HTR-8/SVneo (cell line): ENCODE data around the gene SLC9A7.
"Not testable (repeated sequence)": the region's sequence is repeated elsewhere in the genome, so short reads cannot be mapped to it uniquely, and the experiment has no call there.

ENCODE experiments used
- DNase-seq: peaks from one replicate; pipeline ENCODE4 v3.0.0; 2011; ENCODE audit warnings: low spot score, mixed read lengths; ENCODE audit not compliant: insufficient read length
- FAIRE-seq: peaks from 2 replicates; lab custom pipeline; 2011; peaks lifted over from hg19 to GRCh38; lab: Jason Lieb, UNC

SLC9A7 gene

DNA sequence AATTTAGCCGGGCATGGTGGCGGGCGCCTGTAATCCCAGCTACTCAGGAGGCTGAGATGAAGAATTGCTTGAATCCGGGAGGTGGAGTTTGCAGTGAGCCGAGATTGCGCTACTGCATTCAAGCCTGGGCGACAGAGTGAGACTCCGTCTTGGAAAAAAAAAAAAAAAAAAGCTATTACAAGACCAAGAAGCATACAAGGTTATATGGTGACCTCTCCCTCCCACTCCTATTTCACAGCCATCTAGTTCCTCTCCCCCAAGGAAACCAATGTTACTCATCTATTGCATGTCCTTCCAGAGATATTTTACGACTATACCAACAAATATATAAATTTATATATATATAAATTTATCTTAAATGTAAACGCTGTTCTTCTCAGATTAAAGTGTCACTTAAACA is 3.2 kb downstream of the SLC9A7 start:
- DNase-seq (no peak), FAIRE-seq (no peak)

DNA sequence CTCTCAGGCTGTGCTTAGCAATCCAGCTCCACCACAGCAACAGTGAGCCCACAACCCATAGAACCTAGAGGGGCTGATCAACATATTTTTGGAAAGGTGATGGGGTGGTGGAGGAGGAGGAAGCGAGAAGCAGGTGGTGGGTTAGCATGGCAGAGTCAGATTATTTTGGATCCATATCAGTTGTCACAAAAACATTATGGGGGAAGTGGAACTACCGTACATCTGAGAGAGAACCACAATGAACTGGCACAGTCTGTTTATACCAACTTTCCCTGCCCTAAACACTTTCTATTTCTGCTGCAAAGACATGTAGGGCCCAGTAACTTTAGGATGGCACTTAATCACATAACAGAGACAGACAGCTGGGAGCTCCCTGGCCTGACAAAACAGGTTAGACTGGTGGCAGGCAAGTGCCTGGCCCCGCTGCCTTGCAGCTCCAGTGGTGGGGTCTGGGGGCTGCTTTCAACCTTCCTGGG is 4.3 kb downstream of the SLC9A7 start:
- DNase-seq (no peak), FAIRE-seq (no peak)

DNA sequence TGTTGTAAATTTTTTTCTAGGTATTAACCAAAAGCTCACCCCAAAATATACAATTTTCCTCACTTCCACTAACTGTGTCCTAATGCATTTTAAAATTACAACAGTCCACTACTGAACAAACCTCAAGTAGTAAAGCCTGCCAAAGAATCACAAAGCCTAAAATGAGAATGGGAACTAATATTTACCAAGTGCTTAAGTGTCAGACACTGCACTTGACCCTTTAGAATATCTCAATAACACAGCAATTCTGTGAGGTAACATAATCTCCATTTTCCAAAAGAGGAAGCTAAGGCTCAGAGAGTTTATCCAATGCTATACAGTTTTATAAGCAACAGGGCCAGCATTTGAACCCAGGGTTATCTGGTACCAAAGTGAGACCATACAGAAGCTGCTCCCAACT is 4.9 kb downstream of the SLC9A7 start:
- FAIRE-seq (no peak), DNase-seq (no peak)

DNA sequence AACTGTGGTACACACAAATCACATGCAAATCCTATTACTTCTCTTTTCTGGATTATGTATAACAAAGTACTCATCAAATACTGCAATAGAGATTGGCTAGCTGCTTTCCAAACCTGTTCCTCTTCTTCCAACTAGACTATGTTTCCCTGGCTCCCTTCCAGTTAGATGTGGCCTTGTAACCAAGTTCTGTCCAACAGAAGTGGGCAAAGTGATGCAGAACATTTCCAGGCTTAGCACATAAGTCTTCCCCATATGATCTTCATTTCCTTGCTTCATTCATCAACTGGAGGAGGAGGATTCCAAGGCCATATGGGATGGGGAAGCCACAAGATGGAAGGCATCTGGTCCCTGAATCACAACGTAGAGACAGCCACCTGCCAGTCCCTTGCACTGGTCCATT is 8.0 kb downstream of the SLC9A7 start:
- DNase-seq (no peak), FAIRE-seq (no peak)

DNA sequence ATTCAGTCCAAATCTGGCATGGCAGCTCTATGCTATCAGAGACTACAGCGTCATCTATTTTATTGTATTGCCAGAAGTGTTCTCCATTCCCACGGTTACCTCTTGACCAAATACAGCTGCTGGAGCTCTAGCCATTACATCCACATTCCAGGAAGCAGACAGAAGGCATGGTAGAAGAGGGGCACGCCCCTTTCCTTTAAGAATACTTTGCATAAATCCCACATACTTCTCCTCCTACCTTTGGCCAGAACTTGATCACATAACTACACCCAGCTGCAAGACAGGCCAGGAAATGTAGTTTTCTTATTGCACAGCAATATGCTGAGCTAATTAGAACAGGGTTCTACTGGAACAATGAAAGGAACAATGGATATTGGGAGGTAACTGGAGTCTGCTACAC is 14.9 kb downstream of the SLC9A7 start:
- FAIRE-seq = no peak
- no peak for DNase-seq

DNA sequence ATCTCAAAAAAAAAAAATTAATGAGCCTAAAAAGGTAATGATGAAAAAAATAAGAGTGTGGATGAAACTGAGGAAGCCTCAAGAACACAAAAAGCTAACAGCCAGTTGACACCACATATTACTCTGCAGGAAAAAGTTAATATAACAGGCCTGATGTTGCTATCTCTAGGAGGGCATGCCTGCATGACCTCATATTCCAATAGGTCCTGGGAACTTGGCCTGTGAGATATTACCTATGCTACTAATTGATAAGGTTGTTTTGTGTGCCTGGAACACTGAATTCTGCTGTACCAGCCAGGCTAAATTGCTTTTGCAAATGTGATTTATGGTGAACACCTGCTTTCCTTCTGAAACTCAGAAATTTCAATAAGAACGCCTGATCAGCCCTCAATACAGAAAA is 15.9 kb downstream of the SLC9A7 start:
- no peak for DNase-seq
- no peak for FAIRE-seq

DNA sequence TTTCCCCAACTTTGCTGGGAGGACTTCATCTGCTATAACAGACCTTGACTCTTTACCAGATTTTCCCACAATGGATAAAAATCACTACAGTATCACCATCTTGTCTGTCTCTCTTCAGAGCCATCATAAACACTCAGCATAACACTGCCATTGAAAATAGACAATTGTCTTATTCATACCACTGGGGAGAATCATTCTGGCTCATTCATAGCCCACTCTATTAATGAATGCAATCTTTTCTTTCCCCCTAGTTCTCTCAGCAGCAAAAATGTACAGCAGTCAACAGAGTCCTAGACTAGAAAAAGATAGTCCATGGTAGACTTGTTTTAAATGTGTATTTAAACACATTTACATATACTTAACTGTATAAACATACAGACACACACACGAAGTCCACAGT is 19.2 kb downstream of the SLC9A7 start:
- DNase-seq (no peak), FAIRE-seq (no peak)

DNA sequence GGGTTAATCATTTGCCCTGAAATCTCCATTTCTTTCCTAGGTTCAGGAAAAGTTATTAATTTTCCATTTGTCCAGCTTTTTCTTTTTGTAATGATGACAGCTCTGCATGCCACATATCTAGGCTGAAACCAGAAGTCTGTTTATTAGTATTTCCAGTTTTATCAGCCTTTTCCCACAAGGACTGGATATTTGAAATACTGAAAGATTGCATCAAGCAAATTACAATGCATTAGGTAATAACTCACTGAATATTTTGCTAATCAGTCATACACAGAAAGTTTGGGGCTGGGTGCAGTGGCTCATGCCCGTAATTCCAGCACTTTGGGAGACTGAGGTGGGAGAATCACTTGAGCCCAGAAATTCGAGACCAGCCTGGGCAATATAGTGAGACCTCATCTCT is 21.5 kb downstream of the SLC9A7 start:
- no peak for FAIRE-seq
- DNase-seq = no peak

DNA sequence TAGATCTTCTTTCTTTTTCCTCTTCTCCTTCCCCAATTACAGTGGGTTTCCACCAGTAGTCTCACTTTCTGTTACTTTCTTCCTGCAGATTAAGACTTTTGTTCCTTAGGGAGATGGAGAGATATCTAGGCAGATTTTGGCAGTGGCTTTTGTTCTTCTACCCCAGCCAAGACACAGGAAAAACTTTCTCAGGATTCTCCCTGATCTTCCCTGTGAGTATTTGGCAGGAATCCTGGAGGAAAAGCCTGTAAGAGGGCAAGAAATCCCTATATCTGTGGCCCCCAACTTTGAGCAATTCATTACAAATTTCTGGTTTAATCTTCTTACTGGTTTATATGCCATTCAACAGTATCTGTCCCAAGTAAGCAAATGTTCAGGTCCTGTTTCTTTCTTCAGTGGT is 21.9 kb downstream of the SLC9A7 start:
- no peak for DNase-seq
- FAIRE-seq = no peak

DNA sequence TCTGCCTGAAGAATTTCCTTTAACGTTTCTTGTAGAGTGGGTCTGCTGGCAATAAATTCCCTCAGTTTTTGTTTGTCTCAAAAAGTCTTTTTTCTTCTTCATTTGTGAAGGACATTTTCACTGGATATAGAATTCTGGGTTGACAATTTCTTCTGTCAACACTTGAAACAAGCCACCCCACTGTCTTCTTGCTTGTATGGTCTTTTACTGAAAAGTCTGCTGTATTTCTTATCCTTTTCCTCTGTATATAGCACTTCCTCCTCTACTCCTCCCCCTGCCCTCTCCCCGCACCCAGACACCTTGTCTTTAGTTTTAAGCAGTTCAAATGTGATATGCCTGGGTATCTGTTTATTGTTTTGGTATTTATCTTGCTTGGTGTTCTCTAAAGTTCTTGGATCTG is 23.3 kb downstream of the SLC9A7 start:
- DNase-seq (no peak), FAIRE-seq (no peak)

DNA sequence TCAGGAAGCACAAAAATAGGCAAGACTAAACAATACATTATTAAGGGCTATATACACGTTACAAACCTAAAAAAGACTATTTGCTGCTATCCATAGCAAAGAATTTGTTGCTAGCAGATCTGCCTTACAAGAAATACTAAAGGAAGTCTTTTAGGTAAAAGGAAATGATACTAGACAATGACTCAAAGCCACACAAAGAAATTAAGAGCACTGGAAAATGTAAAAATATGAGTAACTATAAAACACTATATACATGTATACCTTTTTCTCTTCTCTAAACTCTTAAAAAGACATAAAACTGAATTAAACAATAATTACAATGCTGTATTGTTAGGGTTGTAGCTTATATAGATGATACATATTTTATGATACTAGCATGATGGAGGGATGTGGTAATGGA is 25.7 kb downstream of the SLC9A7 start:
- no peak for FAIRE-seq
- DNase-seq = no peak

DNA sequence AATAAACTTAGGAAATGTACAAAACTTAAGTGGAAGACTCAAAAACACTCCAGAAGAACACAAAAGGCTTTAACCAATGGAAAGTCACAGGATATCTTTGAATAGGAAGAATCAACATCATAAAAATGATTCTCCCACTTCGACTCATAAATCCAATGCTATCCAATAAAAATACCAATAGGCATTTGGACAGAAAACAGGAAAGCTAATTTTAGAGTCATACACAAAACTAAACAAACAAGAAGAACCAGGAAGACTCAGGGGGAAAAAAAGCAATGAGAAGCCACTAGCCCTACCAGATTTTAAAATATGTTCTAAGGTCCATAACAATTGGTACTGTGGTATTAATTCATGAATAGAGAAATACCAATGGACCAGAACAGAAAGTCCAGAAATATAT is 28.2 kb downstream of the SLC9A7 start:
- FAIRE-seq (no peak), DNase-seq (no peak)

DNA sequence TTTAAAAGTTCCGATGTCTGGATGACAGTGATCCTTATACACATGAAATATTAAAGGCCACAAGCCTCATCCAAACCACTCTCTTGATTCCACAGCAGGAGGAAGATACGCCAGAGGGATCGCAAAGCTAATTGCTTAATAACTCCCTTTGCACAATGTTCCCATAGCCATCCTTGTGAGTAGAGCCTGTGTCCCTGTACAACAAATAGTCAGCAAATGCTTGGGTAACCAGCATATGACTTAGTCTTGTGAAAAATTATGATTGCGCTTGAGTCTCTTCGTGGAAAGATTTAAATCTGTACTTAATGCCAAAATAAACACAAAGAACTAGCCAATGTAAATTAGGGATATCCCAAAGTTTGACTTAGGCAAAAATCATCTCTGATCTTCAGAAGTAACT is 31.5 kb downstream of the SLC9A7 start:
- DNase-seq (no peak), FAIRE-seq (no peak)

DNA sequence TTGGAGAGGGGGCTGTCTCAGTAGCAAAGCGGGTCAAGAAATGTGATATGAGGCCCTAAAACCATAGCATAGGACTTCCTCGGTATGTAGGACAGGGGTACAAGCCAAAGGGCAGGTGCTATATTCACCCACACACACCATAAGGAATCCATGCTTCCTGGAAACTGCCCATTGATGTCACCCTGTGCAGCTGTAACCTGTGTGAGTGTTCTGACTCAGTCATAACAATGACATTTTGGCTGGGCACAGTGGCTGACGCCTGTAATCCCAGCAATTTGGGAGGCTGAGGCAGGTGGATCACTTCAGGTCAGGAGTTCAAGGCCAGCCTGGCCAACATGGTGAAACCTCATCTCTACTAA is 35.4 kb downstream of the SLC9A7 start:
- not testable (repeated sequence) for FAIRE-seq, DNase-seq

DNA sequence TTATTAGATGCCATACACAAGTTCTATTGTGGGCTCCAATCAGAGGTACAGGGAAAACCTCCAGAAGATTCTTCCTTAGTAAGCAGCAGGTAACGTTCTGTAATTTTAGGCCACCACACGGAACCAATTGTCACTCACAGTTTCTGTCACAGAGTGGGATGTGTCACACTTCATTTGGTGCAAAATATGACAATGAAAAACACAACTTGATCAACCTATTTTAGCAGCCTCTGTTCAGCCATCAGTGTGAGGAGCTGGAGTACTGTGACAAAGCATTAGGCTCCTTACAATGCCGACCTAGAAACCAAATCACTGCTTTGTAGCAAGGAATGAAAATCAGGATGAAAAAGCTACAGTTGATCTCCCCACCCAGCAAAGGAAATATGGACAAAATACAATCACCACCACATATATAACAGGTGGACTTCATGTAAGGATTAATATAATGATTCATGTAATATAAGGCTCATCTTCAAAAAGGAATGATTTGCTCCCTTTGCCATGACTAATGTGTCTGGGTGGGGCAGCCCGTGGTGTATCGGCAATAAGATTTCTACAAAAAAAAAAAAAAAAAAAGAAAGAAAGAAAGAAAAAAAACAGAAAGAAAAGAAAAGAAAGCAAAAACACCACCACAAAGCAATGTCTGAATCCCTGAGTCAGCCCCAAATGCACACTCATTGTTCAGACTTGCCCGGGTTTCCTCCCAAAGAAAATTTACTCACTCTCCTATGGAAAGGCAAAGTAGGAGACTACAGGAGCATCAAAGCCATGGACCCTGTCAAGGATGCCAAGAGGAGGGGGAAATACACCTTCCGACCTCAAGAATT is 36.0 kb downstream of the SLC9A7 start:
- no peak for FAIRE-seq

DNA sequence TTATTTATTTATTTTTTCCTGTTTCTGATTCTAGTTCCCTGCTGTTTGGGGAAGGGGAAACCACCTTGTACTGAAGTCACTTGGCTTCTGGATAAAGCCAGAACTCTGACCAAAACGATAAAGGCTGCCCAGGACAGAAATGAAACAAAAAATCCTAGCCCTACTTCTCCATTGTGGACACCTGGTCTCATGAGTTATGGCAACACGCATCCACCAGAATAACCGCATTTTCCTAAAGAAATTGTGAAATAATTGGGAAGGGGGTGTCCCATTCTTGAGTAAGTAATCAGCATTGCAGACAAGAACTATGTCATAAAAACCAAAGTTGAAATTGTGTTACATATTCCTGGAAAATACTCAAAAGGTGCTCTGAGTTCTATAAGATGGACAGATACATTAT is 42.1 kb downstream of the SLC9A7 start:
- DNase-seq = no peak
- FAIRE-seq = no peak

More for the DNA sequence above, 36.0 kb downstream of the SLC9A7 start:
- DNase-seq = no peak

DNA sequence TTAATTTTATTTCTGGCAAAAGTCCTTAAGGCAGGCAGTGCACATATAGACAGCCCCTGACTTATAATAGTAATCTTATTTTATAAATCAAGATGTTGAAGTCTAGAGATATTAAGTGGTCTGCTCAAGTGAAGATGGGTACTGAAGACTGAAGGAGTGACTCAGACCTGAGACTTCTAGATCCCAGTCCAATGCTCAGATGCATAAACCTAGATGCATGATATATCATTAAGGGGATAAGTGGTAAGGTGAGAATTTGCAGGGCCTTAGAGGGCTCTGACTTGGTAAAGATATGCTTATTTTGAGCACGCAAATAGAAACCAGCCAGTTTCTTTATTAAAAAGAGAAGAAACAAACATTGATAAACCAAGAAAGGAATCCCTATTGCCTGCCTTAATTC is 42.9 kb downstream of the SLC9A7 start:
- FAIRE-seq = no peak
- DNase-seq = no peak

DNA sequence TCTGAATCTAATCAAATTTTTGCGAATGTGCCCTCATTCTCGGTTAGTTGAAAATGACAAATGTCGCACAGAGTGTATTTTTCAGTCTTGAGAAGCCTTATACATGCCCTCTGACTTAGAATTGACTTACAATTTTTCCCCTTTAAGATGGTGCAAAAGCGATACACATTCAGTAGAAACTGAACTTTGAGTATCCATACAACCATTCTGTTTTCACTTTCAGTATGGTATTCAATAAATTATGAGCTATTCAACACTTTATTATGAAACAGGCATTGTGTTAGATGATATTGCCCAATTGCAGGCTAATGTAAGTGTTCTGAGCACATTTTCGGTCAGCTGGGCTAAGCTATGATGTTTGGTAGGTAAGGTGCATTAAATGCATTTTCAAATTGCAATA is 43.4 kb downstream of the SLC9A7 start:
- FAIRE-seq = no peak
- DNase-seq = no peak

DNA sequence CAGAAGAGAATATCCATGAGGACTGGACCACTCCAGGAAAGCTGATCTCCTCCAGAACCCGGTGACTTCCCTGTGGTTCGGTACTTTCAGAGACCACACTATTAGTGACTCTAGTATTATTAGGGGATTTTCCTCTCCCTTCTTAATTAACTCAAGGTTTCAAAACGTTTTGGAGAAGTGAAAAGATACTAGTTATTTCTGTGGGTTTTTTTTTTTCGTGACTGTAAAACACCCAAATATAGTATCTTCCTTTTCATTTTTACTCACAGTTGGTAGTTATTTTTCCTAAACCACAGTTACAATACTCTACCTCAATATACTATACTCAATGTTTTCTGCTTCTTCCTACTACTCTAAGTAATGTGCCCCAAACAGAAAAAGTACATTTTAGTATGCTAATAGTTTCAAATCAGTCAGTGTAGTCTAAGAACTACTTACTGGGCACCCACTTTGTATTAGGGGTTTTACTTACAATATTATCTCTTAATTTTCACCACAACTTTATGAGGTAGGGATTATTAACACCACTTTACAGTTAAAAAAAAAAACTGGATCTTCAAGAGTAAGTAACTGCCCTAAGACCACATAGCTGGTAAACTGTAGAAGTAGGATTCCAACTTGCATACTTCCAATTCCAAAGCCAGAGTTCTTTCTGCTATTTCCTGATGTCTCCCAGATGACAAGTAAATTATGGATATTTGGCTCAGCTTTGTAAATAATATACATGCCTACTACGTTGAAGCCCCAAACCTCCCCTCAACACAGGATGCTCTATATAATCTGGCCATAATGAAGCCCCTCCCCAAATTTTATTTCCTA is 45.0 kb downstream of the SLC9A7 start:
- FAIRE-seq (no peak), DNase-seq (no peak)

DNA sequence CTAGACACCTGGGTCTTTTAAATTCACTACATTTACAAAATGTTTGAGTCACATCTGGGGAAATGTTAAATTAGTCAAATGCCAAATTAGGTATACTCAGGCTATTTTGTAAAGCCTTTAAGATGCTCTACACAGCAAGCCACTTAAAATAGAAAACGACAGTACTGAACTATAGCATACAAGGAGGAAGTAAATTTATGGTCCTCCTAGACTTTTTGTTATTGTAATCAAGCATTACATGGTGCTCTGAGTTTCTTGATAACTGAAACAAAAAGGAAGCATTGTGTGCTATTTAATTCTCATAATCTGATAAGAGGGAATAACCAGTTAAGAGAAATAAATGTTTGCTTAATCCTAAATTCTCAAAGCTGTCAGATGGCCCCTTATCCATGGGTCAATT is 46.2 kb downstream of the SLC9A7 start:
- DNase-seq (no peak), FAIRE-seq (no peak)

DNA sequence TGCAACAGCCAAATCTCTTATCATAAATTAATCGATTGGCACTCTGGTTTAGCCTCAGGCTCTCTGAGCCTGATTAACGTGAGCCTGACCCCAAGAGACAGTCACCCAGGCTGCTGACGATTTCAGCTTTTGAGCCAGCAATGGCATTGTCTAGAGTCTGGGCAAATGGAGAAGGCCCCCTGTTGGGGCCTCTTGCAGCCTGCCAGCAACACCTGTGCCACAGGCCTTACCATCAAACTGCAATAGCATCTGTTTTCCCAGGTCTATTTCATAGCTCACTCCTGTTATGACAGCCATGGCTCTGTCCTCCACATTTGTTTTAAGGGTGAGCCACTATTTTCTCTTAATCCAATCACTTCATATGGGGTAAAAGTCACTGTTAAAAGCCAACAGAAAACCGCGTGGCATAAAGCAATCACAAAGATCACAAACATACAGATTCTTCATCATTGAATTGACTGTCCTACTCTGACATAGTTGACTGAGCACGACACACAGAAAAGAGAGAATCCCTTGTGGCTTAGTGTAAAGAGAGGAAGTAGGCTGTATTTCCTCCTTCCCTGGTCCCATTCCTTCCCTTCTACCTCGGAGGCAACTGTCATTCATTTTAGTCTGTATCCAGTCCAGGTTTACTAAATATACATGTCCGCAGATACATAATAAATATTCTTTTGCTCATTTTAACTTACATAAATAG is 47.8 kb downstream of the SLC9A7 start:
- no peak for DNase-seq
- FAIRE-seq = no peak
